HG02571 (cell line): Measurements from ENCODE around the gene OSBPL5.
"Not testable (repeated sequence)": the region's sequence is repeated elsewhere in the genome, so short reads cannot be mapped to it uniquely, and the experiment has no call there.

Experiments
- ATAC-seq: cut with Tn5 transposase; IDR thresholded peaks from one replicate; pipeline ENCODE4 v1.9.1; 2021; ENCODE audit warnings: mild to moderate bottlenecking, moderate library complexity; ENCODE audit not compliant: unreplicated experiment

OSBPL5 gene

DNA sequence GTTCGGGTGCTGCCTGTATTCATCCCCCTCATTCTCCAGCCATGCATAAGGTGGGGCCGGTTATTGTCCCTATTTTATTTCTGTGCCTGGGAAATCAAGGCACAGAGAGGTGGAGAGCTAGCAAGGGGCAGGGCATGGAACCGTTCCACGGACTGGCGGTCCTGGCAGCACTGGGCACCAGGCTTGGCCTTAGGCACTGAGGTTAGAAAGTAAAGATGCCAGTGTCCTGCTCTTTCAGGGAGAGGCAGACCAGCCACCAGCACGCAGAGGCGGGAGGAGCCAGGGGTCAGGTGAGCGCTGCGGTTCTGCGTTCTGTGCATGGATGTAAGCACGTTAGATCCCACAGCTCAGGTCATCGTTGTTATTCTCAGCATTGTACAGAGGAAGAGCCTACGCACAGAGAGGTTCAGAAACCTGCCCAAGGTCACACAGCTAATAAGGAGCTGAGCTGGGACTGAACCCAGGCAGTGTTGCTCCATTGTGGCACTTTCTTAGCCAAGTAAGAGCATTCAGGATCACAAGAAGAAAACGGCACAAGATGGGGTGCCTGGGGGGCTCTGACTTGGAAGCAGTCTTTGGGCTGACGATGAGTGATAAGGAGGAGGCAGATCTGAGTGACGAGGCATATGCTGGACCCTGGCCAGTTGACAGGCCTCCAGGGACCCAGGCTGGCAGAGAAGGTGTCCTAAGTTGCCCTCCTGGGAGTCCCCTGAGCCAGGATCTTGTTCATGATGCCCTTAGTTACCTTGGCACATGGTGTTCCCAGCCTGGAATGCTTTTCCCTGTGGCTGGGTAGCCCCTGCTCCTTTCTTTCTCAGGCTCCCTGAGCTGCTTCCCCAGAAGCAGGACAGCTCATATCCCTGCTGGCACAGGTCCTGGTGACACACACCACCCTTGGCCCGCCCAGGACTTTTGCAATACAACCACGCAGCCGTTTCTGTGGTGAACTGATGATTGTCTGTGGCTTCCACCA lies 41.1 kb downstream of the OSBPL5 start:
- ATAC-seq = no peak

DNA sequence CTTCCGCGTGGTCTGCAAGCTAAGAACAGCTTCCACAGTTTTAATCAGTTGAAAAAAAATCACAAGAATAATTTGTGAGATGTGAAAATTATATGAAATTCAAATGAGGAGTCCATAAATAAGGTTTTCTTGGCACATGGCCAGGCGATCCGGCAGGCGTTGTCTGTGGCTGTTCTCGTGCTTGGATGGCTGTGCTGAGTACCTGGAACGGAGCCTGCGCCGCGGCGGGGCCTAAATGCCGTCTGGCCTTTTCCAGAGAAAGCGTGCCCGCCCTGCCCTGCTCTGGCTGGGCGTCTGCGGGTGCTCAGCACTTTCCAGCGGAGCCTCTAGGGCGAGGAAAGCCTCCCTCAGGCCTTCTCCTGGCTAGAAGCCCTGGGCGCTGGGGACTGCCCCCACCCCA lies 41.8 kb downstream of the OSBPL5 start:
- no peak for ATAC-seq

DNA sequence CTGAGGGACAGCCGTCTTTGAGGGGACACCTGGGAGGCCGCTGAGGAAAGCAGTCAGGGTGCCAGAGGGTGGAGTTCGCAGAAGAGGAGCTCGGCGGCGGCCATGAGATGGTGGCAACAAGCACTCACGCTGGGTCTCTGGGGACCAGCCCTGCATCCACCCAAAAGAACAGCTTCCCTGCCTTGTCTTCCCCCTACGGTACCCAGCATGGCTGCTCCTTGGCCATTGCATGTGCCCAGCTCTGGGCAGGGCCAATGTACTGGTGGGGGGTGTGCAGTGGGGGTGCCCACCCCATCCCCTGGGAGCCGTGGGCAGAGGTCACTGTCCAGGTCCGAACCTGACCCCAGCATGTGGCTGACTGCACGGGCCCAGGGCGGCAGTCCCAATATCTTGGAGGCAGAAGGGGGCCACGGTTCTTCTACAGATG lies 42.3 kb downstream of the OSBPL5 start:
- no peak for ATAC-seq

DNA sequence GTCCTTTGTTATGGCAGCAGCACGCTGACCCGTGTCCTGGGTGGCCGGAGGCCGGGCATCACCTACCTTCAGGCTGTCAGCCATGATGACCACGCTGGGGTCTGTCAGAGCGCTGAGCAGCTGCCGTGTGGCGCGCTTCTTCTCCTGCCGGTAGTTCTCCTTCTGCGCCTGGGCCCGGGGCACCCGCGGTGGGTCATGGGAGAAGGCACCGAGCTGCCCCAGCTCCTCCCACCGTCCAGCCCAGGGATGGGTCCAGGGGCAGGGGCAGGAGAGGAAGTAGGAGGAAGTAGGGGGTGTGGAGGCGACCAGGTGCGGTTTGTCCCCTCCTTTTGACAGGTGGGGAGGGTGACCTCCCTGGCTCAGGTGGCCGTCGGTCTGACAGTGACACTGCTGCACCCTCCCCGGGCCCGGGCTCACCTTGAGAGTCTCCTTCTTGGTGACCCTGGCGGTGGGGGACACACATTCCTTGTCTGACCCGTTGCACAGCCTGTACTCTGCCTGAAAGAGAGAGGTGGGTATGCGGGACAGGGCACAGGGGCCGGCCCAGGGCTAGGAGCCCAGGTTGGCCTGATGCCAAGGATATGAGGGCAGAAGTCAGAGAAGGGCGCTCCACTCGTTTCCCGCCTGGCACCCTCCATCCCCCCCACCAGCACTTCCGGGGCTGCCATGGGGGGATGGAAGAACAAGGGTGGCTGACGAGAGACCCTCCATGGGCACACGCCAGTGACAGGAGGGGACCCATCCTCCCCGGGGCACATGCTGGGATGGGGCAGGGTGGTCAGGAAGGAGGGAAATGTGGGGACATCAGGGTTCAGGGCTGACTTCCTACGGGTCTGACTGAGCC lies 43.0 kb downstream of the OSBPL5 start:
- no peak for ATAC-seq

DNA sequence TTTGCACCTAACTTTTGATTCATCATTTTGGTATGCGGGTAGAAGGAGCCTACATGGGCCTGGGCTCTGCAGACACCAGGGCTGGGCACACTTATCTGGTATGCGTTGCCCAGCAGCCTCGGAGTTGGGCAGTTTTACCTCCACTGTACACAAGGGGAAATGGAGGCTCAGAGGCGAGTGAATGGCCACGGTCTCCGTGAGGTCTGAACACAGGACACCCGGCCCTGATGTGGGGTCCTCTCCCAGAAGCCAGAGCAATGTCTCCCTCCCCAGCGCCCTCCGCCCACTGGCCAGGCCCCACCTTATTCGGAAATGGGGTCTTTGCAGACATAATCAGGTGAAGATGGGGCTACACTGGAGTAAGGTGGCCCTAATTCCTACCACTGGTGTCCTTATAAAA lies 43.7 kb downstream of the OSBPL5 start:
- no peak for ATAC-seq

DNA sequence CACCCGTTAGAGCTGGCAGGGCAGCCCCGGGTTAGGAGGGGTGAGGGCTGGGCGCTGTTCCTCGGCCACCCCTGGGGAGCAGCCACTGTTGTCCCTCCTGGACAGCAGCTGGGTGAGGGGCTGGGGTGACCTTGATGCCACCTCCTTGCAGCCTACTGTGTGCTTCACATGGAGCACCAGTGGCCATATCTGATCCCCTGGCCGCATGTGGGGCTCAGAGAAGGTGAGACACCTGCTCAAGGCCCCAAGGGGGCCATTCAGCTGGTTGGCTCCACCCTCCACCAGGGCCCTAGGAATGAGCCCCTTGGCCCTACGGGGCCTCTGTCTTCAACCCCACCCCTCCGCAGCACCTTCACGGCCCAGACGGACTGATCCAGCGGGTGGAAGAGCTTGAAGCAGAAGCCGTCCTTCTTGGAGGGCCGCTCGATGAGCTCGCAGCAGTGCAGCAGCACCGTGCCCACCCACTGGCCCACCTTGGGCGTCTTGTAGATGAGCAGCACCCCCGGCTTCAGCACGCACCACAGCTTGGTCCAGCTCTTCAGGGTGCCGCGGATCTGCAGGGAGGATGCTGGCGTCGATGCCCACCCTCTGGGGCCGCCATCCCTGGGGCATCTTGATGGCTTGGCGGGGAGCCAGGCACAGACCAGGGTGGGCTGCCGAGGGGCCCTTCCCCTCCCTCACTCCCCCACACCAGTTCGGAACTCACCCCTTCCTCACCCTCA lies 44.9 kb downstream of the OSBPL5 start:
- ATAC-seq = no peak

DNA sequence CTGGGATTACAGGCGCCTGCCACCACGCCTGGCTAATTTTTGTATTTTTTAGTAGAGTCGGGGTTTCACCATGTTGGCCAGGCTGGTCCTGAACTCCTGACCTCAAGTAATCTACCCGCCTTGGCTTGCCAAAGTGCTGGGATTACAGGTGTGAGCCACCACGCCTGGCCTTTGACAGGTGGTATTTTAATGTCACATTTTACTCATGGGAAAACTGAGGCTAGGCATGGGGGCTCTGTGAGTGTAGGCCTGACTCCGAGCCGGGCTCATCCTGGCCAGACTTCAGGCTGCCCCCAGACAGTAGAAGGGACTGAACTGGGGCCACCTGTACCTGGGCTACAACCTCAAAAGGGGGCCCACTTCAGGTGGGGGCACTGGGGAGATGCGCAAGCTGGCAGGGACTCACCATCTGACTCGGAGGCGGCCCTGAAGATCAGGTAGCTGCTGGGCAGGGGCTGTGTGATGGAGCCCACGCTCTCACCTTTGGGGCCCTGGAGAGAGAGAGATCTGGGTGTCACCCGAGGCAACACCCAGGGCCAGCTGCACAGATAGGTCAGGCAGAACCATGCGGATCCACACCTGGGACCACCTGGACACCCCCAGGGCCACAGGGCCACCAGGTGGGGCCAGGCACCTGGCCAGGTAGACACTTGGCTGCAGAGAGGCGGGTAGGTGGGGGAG lies 45.8 kb downstream of the OSBPL5 start:
- no peak for ATAC-seq

DNA sequence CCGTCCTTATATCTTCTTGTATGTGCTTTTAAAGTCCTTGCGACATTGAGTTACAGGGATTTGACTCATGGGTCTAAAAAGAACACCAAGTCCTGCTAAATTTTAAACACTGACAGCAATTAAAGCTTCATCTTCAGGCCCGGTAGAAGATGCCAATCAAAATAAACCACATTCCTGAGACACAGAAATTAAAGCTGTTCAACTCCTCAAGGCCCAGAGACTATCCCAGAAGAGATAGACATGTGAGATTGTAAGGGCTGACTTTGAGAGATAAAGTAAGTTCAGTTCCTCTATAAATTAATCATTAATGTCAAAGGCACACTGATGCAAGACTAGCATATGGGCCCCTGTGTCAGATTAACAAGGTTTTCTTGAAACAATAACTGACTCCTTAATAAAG lies 49.8 kb downstream of the OSBPL5 start:
- no peak for ATAC-seq

DNA sequence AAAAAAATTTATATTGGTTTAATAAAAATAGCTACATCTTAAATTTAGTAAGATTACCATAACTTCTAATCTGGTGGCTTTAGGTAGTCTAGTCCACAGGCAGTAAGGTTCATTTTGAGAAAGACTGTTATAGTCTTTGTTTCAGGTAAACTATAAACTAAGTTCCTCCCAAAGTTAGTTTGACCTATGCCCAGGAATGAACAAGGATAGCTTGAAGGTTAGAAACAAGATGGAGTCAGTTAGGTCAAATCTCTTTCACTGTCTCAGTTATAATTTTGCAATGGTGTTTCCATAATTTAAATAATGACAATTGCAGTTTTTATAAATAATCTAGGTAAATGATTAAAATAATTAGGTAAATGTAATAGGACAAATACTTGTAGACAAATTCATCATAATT lies 51.4 kb downstream of the OSBPL5 start:
- not testable (repeated sequence) for ATAC-seq

DNA sequence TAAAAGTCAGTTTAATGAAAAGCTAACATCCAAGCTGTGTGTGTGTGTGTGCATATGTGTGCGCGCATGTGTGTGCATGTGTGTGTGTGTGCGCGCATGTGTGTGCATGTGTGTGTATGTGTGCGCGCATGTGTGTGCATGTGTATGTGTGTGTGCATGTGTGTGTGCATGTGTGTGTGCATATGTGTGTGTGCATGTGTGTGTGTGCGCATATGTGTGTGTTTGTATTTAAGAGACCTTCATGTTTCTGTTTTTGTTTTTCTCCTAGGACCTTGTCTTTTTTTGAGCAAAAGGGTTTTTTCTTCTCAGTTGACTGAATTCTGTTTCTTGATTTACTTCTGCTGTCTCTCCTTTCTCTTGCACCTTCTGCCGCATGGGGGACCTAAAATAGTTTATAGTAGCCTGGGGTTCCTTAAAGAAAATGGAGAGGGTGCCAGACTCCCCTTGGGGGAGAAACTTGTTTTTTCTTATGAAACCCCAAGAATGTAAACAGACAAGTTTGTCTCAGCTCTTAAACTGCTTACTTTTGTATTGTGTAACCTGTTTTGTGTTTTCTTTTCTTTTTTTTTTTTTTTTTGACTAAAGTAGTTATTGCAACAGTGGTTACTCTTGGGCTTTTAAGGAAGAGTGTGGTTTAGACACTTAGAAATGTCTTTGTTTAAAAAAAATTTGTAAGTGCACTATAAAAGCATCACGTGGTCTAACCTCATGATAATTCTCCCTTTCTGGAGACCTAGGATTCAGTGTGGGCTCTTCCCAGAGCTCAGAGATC lies 53.0 kb downstream of the OSBPL5 start:
- no peak for ATAC-seq

DNA sequence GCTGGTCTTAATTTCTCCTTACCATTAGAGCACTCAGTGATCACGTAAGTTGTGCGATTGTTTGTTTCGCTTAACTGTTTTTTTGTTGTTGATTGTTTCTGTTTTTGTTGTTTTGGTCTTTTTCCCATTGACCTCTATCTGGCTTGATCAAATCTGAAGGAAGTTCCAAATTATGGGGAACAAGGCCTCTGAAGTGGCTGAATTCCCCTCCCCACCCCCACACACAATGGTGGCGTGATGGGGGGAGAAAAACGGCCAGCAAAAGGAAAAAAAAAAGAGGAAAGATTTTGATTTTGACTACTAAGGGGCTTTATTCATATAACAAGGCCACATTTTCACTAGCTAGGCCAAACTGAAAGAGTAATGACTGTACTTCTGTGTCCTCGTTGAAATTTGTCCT lies 53.6 kb downstream of the OSBPL5 start:
- no peak for ATAC-seq

DNA sequence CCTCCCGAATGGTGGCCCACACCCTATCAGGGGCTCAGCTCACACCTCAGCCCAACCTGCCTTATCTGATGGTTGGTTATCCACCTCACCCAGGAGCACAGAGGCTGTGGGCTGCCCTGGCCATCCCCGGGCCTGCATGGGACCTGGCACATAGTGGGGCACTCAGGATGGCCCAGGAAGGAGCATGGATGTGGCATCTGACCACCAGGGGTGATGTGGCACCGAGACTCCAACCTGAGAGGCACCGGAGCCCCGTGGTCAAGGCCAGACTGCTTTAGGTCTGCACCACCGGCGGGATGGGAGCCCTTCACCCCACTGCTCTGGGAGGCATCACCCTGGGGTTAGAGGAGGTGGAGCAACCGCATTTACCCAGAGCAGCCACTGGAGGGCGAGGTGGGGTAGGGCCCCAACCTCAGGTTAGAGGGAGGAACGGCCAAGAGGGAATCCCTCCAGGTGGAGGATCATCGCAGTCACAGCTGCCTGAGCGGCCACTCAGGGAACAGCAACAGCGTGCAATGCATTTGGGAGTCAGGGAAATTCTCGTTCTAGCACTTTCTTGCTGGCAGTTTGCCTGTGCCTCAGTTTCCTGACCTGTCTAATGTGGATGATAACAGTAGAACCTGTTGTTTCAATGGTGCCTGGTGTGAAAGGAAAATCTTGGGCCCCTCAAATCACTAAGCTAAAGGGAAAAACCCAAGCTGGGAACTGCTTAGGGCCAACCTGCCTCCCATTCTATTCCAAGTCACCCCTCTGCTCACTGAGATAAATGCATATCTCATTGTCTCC lies 55.0 kb downstream of the OSBPL5 start:
- ATAC-seq = no peak

DNA sequence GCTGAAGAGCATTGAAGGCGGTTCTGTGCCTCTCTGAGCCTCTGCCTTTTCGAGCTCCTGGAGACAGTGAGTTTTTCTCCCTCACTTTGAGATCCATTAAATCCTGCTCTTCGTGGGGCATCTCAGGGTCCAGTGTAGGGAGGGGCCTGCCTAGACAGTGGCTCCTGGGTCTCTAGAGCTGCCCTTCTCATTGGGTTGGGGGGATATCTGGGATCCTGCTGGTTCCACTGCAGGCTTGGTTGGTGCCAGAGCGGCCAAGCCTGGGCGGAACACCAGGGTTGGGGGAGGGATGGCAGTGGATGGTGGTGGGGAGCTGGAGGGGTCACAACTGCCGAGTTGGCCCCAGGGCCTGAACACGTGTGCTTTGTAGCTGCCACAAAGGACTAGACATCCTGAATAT lies 55.7 kb downstream of the OSBPL5 start:
- no peak for ATAC-seq

DNA sequence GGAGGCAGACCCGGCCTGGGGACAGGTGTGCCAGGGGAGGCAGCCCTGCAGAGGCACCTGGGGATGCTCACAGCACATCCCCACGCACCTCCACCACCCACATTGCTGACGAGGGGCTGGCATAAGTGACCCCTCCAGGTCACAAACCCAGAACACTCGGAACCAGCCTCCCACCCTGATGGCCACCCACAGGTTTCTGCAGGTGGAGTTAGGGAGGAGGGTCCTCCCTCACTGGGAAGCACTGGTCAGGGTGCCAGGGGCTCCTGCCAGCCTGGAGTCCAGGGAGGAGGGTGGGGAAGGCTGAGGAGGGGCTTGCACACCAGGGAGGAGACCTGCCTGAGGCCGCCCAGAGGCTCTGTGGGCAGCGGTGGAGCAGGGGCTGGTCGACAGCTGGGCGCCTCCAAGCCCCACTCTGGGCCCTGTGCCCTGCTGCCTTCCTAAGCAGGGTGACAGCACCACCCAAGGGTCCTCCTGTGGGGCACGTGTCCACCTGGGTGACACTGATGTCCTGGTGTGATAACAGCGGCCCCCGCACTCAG lies 56.9 kb downstream of the OSBPL5 start:
- no peak for ATAC-seq

DNA sequence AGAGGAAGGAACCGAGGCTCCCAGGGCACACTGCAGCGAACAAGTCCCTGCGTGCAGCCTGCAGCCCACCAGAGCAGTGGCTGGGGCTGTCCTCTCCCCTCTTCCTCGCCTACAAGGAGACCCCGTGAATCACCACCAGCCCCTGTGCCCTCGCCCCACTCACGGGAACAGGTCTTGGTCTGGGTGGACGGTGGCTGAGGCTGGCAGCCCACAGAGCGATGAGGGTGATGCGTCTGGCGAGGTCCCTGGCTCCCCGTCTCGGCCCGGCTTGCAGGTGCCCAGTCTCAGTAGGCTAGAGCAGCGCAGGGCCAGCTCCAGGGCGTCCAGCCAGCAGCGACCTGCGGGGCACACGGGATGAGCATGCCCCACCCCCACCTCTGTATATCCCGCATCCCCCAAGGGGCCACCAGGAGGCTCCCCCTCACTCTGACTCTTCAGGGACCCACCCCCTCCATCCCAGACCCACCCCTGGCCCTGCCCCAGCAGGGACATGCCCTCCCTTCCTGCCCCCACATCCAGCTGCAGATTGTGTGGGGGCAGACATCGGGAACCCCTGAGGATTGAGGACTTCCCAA lies 57.4 kb downstream of the OSBPL5 start:
- no peak for ATAC-seq

DNA sequence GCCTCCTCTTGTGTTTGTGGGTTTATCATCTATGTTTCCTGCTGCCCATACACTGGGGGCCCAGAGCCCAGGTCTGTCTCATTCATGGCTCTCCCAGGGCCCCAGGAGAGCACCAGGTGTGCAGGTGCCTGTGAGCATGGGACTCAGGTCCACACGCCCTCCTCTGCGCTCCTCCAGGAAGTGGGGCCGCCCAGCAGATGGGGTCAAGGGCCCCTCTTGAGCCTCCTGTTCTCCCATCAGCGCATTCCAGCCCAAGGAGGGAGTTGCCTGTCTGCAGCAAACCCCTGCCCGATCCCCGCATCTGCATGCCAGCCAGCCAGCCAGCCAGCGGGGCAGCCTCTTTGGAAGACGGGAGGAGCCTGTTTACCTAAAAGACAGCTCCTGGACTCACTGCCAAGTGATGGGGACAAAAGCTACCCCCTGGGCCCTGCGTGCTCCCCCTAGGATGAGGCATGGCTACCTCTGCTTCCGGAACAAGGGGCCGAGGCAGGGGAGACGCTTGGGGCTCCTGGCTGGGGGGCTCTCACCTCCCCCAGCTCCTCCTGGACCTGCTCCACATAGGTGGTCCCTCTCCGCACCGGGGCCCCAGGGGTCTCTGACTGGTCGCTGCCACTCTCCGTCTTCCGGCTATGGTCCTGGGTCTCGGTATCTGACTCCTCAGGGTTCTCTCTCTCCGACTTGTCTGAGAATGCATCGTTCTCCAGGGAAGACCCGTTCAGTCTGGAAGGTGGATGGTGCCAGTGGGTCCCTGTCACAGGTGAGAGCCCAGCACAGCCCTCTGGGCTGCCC lies 58.2 kb downstream of the OSBPL5 start:
- ATAC-seq = no peak
